NCI-H82 treated with DMSO at 0.1 percent for 48 hours (cell line): Measurements from ENCODE around the gene ANKS1A.

Experiments
- DNase-seq: peaks from one replicate; lab custom pipeline; 2025; ENCODE audit not compliant: unreplicated experiment; lab: John Stamatoyannopoulos, UW

ANKS1A gene

DNA sequence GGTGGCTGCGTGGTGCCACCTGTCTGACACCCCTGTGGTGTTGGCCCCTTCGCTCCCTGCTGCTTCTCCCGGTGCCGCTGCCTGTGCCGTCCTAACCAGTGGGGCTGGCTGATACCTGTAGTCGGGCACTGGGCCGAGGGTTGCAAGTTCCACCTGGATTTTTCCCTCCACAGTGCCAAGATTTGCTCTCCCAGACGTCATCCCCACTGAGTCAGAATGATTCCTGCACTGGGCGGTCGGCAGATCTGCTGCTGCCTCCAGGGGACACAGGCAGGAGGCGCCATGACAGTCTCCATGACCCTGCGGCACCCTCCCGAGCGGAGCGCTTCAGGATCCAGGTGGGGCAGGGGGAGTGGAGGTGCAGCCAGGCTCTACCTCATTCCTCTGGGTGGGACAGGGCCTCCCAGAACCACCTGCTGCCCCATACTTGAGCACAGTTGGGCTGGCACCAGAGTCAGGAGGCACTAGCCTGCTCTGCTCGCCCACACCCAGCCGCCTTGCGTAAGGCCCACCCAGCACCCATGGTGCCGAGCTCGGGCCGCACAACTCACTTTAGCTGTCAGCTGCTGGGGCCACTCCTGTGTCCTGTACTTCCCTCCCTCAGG, 191.9 kb downstream of the ANKS1A start:
- no peak for DNase-seq

DNA sequence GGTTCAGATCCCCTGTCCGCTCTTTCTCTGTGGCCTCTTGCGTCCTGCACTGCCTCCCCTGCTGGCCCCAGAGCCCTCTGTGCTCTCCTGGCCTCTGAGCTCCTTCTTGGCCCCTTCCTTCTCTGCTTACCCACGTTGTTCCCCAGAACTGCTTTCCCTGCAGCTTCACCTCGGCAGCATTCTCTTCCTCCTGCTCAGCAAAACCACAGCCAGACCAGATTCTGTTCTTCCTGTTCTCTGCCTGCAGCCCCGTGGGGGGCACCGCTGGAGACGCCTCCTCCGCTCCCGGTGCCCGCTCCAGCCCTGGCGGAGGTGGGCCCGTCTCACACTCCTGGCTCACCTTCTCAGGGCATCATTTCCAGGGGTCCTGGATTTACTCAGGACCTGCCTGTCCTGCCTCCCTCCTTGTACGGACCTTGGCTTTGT, 192.4 kb downstream of the ANKS1A start:
- no peak for DNase-seq

DNA sequence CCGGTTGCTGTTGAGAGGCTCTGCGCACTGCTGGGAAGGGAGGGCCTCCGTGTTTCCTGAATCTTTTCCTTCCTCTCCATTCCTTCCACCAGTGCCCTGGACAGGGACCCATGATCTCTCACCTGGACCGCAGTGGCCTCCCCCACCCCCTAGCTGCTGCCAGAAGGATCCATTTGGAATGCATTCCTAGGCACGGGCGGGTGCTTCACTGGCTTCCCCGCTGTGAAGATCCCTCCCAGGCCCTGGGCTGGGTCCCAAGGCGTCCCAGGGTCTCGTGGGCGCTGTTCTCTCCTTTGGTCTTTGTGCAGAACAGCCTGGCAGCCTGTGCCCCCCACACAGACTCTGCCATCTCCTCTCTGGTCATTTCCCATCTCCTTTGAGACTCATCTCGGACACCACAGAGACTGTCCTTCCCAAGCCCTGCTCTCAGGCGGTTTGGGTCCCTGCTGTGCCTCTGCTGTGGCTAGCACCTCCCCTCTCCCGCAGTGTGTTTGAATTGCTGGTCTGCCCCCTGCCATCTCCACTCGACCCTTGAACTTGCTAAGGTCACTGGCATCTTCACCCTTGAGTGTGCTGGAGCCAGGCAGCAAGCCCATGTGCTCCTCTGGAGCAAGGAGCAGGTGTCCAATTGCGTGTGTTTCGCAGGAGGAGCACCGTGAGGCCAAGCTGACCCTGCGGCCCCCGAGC, 193.1 kb downstream of the ANKS1A start:
- no peak for DNase-seq

DNA sequence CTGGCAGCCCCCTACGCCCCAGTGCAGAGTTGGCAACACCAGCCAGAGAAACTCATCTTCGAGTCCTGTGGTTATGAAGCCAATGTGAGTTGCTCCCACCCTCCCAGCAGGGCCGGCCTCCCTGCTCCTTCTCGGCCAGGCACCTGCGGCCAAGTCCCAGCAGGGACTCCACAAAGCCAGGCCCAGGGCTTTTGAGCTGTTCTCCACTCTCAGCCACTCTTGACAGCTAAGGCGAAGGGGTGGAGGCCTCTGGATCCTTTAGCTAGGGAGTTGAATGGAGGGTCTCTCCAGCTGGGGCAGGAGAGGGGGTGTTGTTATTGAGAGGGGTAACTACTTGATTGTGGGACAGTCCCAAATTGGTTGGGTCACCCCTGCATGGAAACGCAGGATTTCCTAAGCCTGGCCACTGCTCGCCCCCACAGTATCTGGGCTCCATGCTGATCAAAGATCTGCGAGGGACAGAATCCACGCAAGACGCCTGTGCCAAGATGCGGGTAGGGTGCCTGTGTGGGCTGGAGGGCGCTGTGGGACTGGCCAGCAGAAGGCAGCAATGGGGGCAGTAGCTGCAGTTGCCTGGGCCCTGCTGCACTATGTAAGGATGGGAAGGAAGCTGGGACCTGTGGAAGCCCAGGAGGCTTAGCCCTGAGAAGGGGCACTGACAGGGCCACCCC, 193.8 kb downstream of the ANKS1A start:
- no peak for DNase-seq

DNA sequence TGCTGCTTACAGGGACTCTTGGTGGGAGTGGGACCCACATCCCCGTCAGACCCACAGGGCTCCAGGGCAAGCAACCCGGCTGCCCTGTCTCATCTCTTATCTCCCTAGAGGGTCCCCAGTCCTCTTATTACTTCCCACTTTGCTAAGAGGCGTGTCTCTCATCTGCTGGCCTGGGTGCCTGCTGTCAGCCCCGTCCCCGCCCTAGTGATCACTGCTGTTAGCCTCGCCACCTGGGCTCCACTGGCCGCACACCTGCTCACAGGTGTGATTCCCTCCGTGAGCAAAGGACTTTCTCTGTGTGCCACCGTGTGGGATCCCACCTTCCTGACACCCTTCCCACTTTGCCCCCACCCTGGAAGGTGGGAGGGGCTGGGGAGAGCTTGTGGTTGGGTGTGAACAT, 194.5 kb downstream of the ANKS1A start:
- DNase-seq, result no peak

DNA sequence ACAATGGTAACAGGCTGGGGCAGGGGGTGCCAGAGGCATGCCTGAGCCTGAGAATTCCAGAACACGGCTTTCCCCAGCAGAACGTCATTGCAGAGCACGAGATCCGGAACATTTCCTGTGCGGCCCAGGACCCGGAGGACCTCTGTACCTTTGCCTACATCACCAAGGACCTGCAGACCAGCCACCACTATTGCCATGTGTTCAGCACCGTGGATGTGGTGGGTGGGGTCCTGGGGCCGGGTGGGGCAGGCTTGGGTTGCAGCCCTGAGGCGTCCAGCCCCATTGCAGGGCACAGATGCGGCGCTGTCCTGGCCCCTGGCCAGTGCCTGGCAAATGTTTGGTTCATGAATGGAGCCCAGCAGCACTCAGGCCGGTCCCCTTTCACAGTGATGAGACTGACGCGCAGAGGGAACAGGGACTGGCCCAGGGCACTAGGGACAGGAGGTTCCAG, 195.0 kb downstream of the ANKS1A start:
- no peak for DNase-seq

DNA sequence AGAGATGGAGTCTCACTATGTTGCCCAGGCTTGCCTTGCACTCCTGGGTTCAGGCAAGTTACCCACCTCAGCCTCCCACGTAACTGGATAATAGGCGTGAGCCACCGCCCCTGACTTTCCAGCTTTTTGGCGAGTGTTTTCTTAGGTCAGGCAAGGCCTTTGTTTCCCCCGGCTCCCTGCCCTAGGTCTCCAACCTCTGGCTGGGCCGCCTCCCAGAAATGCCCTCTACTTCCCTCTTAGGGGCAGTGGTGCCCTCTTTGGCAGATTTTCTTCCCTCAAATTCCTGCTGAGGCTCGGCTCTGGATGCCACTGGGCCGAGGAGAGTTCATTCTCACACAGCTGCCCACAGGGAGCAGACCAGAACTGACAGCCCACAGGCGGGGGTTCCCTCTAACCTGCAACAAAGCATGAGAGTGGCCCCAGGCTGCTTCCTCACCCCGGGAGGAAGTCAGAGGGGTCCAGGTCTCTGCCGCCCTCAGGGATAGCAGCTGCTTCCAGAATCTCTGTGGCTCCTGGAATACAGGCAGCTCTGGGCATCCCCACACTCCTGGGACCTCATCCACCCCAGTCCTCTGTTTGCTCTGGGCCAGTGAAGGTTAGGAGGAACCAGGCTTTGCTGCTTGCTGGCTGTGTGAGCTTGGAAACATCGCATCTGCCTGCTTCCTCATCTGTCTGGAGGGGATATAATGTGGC, 195.6 kb downstream of the ANKS1A start:
- DNase-seq, result no peak

DNA sequence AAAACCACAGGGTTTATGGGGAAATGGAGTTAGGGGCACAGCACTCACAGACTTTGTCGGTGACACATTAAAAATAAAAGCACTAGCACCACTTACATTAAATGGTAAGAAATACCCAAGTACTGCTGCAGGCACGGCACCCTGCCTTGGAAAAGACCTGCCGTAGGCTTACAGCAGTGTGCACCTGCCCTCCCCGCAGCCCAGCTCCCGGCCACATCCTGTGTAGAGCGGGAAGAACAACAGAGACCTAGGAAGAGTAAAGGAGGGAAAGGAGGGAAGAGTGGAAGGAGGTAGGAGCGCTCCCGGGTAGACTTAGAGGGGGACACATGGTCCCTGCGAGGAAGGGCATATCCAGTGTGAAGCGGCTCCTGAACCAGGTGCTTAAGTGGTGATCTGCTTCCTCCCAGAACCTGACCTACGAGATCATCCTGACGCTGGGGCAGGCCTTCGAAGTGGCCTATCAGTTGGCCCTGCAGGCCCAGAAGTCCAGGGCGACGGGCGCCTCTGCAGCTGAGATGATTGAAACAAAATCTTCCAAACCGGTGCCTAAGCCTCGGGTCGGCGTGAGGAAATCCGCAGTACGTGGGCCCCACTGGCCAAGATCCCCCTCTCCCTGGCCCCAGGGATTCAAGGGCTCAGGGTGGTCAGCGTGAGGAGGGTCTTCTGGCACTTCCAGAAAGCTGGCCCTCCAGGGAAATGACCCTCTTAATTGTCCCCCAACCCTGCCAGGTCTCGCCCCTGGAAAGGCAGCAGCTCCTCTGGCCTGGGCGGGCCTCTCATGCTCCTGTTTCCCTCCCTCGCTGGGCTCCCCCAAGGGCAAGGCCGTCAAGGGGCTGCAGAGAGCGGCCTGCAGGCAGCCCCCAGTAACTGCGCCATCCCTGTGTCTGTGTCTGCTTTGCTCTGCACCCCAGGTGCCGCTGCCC, 196.6 kb downstream of the ANKS1A start:
- no peak for DNase-seq

DNA sequence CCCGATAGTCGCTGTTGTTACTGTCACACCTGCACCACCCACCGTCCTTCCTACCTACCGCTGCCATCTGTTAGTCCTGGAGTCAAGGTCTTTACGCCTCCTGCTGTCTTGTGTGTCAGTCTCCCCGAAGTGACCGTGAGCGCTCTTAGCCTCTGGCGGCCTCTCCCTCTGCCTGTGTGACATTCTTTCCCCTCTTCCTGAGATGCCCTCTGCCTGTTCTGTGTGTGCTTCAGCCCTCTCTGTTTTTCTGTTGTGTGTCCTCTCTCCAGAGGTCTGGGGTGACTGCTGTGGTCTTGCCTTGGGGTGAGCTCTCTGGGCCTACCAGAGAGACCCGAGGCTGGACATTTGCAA, 197.2 kb downstream of the ANKS1A start:
- no peak for DNase-seq

DNA sequence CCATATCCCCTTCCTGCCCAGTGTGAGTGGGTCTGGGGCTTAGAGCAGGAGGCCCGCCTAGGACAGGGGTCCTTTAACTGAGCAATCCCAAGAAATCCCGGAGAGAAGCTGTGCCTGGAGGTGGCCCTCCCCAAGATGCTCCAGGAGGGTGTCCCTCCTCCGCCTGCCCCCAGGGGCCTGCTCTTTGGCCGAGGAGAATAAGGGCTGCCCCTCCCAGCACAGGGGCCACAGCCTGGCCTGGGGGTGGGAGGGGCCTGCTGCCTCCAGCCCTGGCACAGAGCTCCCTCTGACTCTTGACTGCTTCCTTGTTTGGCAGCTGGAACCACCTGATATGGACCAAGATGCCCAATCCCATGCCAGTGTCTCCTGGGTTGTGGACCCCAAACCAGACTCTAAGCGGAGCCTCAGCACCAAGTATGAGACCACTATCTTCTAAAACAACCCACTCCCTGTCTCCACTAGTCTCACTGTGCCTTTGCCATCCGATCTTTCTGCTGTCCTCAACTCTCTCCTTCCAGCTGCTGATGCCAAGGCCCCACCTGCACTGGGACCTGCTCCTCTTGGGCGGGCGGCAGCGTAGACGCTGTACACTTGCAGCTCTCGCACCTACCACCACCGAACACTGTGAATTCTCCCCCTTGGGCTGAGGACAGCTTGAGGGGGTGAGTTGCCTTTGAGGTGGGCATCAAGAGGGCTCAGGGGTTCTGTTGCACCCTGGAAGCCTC, 197.7 kb downstream of the ANKS1A start:
- DNase-seq, result no peak

DNA sequence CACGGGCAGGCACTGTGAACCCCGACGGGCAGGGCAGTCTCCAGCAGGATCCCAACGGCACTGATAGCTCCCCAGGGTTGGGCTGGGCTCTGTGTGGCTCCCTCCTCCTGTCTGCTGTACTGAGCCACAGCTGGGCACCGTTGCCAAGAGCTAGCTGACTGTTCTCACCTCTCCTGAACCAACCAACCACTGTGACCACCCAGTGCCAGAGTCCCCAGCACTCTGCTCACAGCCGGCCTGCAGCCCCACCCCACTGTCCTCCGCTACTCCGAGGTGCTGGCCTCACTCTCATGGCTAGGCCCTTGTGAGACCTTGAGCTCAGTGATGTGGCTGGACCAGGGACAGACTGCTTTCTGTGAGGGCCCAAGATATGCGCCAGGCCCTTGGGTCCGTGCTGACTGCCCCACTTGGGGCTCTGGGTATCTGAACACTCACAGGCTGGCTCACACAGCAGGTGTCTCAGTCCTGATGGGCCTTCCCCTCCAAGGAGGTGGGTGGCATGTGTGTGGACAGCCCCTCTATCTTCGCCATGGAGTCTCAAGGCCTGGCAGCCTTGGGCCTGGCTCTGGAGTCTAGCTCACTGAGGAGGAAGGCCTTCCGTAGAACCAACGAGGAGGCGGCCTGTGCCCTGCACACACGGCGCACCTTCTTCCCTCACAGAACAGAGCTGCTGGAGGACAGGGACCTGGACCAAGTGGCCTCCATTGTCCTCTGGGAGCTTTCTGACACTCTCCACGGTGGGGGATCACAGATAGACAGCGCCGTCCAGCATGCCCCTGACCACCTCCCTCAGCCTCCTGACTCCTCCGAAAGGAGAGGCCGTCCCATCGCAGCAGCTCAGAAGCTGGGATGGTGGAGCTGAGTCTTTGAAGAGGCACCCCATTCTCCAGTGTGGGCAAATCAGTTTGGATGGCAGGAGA, 198.6 kb downstream of the ANKS1A start:
- no peak for DNase-seq

DNA sequence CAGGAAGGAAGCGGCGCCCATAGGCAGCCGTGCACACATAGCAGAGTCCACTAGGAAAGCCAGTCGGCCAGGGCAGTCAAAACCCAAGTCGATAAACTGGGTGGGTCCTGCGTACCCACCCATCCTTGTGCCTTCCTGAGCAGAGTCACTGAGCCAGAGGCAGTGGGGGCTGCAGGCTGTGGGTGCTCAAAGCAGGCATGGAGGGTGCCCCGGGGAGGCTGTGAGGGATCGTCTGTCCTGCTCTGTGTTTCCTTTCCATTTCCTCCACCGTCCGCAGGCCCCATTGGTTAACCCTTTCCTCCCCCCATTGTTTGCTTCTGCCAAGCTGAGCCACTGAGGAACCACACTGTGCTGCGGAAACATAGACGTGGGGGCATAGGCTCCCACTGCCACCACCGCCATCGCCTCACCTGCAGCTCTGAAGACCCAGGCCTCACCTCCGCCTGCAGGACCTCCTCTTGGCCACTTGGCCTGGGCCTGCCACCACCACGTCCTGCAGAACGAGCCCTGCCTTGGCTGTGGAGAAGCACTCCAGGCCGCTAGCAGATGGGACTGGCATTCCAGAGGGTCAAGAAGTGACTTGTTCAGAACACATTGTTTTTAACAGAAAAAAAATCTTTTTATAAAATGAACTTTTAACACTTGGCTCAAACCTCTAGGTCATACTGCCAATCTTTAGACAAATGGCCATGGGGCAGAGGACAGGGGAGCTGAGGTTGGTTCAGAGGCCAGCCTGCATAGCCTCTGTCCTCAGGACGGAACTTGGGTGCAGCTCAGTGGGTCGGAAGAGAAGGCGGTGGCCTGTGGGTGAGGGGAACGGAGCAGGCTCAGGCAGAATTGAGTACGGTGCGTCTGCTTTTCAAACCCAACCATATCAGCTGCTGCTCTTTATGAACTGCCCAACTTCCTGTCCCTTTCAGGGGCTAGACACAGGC, 199.5 kb downstream of the ANKS1A start:
- no peak for DNase-seq

DNA sequence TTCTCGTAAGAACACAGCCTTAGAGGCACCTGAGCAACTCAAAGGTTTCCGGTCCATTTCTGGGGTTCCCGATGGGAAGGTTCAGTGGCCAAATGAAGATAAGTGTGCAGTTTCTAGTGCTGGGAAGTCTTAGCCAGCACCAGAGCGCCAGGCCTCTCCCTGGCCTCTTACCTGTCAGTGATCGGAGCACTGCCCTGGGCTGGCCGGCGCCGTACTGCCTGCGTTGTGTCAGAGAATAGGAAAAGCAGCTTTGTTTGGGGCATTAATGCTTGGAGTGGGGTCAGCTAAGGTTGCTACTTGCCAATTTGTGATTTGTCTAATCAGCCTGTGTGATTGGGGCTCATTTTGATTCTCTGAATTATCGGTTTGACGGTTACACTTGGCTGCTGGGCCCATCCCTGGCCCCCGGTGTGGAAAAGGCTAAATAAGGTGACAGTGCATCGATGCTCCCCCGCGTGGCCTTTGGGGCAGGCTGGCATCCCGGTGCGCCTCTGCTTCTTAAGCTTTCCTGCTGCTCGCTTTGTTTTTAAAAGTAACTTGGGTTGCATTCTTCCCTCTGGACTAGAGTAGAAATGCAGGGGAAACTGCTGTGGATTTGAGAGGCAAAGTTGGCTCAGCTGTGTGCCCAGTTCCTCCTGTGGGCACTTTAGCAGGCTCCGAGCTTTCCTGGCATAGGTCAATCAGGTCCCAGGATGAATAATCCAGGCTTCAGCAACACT, 200.3 kb downstream of the ANKS1A start:
- DNase-seq, result no peak

DNA sequence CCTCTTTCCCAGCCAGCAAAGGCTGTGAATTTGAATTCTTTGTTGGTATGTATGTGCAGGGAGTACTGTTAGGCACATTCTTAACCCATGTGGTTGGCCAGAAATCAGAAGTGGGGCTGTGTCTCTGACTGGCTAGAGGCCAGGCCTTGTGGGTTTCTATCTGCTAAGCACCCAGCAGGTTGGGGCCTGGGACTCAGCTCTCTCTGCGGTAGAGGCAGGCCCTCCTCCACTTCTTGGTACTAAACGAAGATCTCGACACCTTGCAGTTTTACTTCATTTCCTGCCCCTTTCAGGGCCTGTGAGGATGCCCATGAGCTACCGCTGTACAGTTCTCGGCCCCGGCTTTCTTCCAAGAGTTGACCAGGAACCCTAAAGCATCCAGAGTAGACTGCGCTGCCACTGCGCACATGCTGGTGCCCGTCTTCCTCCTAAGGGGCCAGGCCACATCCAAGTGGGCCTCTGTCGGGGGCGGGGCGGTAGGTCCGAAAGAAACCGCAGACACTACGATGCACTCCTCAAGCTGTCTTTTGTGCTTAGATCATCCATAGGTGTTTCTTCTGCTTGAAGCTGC, 201.0 kb downstream of the ANKS1A start:
- no peak for DNase-seq

DNA sequence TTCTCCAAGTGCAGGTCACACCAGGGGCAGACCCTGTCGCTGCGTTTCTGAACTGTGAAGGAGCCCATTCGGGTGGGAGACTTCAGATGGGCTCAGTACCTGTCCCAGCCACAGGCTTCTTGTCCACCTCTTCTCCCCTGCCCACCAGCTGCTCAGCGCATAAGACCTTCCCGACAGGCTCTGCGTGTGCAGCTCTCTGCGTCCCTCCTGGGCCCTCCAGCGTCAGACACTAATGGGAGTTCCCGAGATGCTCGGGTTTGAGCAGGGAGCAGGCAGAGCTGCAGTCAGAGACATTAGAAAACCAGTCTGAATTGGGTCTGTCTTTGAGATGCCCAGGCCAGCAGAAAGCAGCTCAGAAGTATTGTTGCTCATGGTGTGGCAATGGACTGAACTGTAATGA, 201.7 kb downstream of the ANKS1A start:
- DNase-seq, result no peak

DNA sequence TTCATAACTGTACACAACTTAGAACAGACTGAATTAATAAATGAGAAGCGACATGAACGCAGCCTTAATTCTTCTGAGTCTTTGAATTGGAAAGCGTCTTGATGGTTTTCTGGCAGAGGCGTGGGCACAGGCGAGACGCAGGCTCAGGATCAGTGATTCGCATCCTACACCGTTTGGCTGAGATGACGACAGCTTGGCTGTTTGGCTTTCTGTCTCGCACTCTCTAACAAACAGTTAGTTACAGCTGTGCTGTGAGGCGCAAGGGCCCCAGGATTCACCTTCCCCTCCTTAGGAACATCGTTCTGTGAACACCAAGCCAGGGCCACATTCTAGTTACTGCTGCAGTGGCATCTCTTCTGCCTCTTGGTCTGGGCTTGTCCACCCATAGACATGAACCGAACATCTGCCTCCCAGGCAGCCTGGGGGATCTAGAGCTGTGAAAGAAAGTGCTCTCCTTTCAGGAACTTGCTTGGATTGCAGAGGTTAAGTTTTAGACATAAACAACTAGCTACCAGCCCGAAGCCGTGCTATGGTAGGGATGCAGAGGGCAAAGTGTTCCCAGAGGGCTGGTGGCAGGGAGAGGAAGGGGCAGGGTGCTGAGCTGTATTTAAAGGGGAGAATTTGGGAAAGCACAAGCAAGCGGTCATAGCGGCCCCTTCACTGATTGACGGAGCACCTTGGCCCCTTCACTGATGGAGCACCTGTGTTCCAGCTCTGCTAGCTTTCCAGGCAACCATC, 202.5 kb downstream of the ANKS1A start:
- no peak for DNase-seq
